Activated gamma-delta T cell treated with Interleukin-2 at 50 U/mL for 16 hours (primary cell): ENCODE measurements around the gene ZNF33A.
A peak's percentile ranks its signal among the peaks of the same experiment; 100 is the strongest.
"Not testable (repeated sequence)": the region's sequence is repeated elsewhere in the genome, so short reads cannot be mapped to it uniquely, and the experiment has no call there.

ENCODE experiments used
- DNase-seq: peaks from one replicate; pipeline ENCODE4 v3.0.0-alpha.2; 2020

The ZNF33A gene

GRCh38 chr10:38010119-38010903 lies at the start of gene ZNF33A:
Gene ZNF33A, plus strand, starts transcription at chr10:38010675. Its CDS starts 1,667 bp downstream, at chr10:38012342.
- DNase-seq, result peak; percentile 89

GRCh38 chr10:37965006-37965405 lies 45.5 kb upstream of the ZNF33A start:
- no peak for DNase-seq

GRCh38 chr10:37972396-37972795 lies 38.1 kb upstream of the ZNF33A start:
- DNase-seq, result no peak

GRCh38 chr10:37975401-37975991 lies 35.0 kb upstream of the ZNF33A start:
- no peak for DNase-seq

GRCh38 chr10:37976091-37976879 lies 34.2 kb upstream of the ZNF33A start, which contains the start of gene ZNF25:
Gene ZNF25, minus strand, starts transcription at chr10:37976647. Its CDS starts 4,925 bp downstream, at chr10:37971722.
- DNase-seq, result peak; percentile 98

GRCh38 chr10:37976880-37977203 lies 33.6 kb upstream of the ZNF33A start:
- DNase-seq, result no peak

GRCh38 chr10:37991655-37992054 lies 18.8 kb upstream of the ZNF33A start:
- no peak for DNase-seq

- no peak for DNase-seq
Observed at GRCh38 chr10:37992083-37992482, 18.4 kb upstream of the ZNF33A start.

GRCh38 chr10:37998920-37999319 lies 11.6 kb upstream of the ZNF33A start:
- DNase-seq, result not testable (repeated sequence)

- not testable (repeated sequence) for DNase-seq
Observed at GRCh38 chr10:38000474-38000873, 10.0 kb upstream of the ZNF33A start.

GRCh38 chr10:38003026-38003425 lies 7.4 kb upstream of the ZNF33A start:
- DNase-seq, result no peak

GRCh38 chr10:38003588-38003987 lies 6.9 kb upstream of the ZNF33A start:
- no peak for DNase-seq

- DNase-seq, result no peak
Observed at GRCh38 chr10:38007551-38007950, 2.9 kb upstream of the ZNF33A start.

GRCh38 chr10:38007991-38008390 lies 2.5 kb upstream of the ZNF33A start:
- no peak for DNase-seq

GRCh38 chr10:38016354-38016753 lies 5.9 kb downstream of the ZNF33A start:
- no peak for DNase-seq

GRCh38 chr10:38019124-38019523 lies 8.6 kb downstream of the ZNF33A start:
- not testable (repeated sequence) for DNase-seq

GRCh38 chr10:38025283-38025682 lies 14.8 kb downstream of the ZNF33A start:
- no peak for DNase-seq

- no peak for DNase-seq
Observed at GRCh38 chr10:38027986-38028385, 17.5 kb downstream of the ZNF33A start.

- no peak for DNase-seq
Observed at GRCh38 chr10:38032886-38033285, 22.4 kb downstream of the ZNF33A start.

- DNase-seq, result no peak
Observed at GRCh38 chr10:38038107-38038931, 27.8 kb downstream of the ZNF33A start.

- no peak for DNase-seq
Observed at GRCh38 chr10:38038932-38039245, 28.4 kb downstream of the ZNF33A start.

GRCh38 chr10:38043516-38043915 lies 33.0 kb downstream of the ZNF33A start:
- no peak for DNase-seq

GRCh38 chr10:38045129-38045528 lies 34.7 kb downstream of the ZNF33A start:
- DNase-seq, result no peak
